Measurements from ENCODE around the gene DCAF15. TPM values are rescaled to one million over a fixed set of nuclear protein-coding genes. Genes with fewer than 3 reads are reported as not detected.

DCAF15 gene
- total and polyA plus RNA-seq, 2 donors (not counting 3 experiments of a cell fraction or from before 2014, with no cell fraction given): 41.9 to 42.4 TPM

- BruUV-seq (replicated peaks): TSS peak; percentile 40
- no peak overlapping the region for H3K4me3 ChIP-seq (replicated peaks in 1 of 3; ENCODE audit: insufficient read depth in 1 of 3, low read depth in 1 of 3, low read length in 3 of 3)
- no peaks in the 10 kb centered on the region for H3K79me2 ChIP-seq (ENCODE audit: control insufficient read depth, insufficient read depth, low read length)
- no peaks in the 10 kb centered on the region for H4K20me1 ChIP-seq (replicated peaks; ENCODE audit: control insufficient read depth, extremely low read depth, insufficient read depth, low read length)
- CTCF ChIA-PET: interaction anchor here (0.8 to 2.4 kb wide), 8 partner anchors 8 to 111 kb away, joined by 3 to 13 read pairs (median 4); partner anchors contain the start of genes DCAF15, IL27RA and MISP3
- no peaks in the 10 kb centered on the region for H3K9me1 ChIP-seq (replicated peaks; ENCODE audit: control insufficient read depth, extremely low read depth, insufficient read depth, low read length)
- H2AFZ ChIP-seq (ENCODE audit: low read depth, low read length): no peak overlapping the region
- H3K4me1 ChIP-seq (ENCODE audit: control insufficient read depth, extremely low read depth, insufficient read depth, low read length): no peaks in the 10 kb centered on the region
- peaks cover 15 to 30% of the 10 kb centered on the region in 2 experiments for H3K36me3 ChIP-seq (ENCODE audit: control insufficient read depth in 2 of 2, extremely low read depth in 1 of 2, insufficient read depth in 2 of 2, low read length in 2 of 2)
- dilution Hi-C loops (cut with MboI; ENCODE audit: extremely low pct_ligation_motif_present, low sequenced_read_pairs): no loop called here
- H3K9me3 ChIP-seq (replicated peaks; ENCODE audit: control insufficient read depth, insufficient read depth, low read length): no peaks in the 10 kb centered on the region
- H3K4me2 ChIP-seq (ENCODE audit: insufficient read depth, low read length): no peak overlapping the region
- no peak for FAIRE-seq
- TF ChIP-seq JUN (IDR thresholded peaks at IDR 0.05; ENCODE audit: borderline replicate concordance, insufficient read depth, insufficient read length, low read depth) (no peak), CTCF (IDR thresholded peaks at IDR 0.05; ENCODE audit: extremely low read depth in 1 of 2, insufficient read depth in 1 of 2, low read depth in 1 of 2, low read length in 2 of 2) (no peak), POLR2A (IDR thresholded peaks at IDR 0.05; ENCODE audit: low read depth, low read length) (no peak), POLR2AphosphoS5 (IDR thresholded peaks at IDR 0.05; ENCODE audit: insufficient read depth, low read depth, low read length) (no peak), GATA2 (IDR thresholded peaks at IDR 0.05; ENCODE audit: insufficient read depth, insufficient read length, low read depth, low read length) (no peak), FOS (IDR thresholded peaks at IDR 0.05; ENCODE audit: borderline replicate concordance, insufficient read depth, low read length) (no peak), MAX (IDR thresholded peaks at IDR 0.05; ENCODE audit: insufficient read depth, insufficient read length) (no peak), EZH2 (IDR thresholded peaks at IDR 0.05; ENCODE audit: borderline replicate concordance, low read depth, low read length, severe bottlenecking) (no peak)
- DNase-seq (ENCODE audit: low read depth, low spot score): no peak
- no peaks in the 10 kb centered on the region for H3K27me3 ChIP-seq (ENCODE audit: control insufficient read depth in 2 of 2, insufficient read depth in 2 of 2, low read length in 2 of 2)
- intact Hi-C loops (cut with micrococcal nuclease): loop anchor here (1.0 kb wide), 1 partner anchor 44 kb away; no protein-coding TSS in a partner anchor
- no peak overlapping the region for H3K9ac ChIP-seq (replicated peaks; ENCODE audit: extremely low read depth, insufficient read depth, low read length)
- no peak overlapping the region for H3K27ac ChIP-seq (ENCODE audit: insufficient read depth, low read depth, low read length)
- POLR2A ChIA-PET: interaction anchor here (0.7 kb wide), 1 partner anchor 45 kb away, joined by 13 read pairs; the partner anchor contains the start of gene RFX1
These were observed 8.8 kb downstream of the DCAF15 start for GRCh38 chr19:13960863-13961784.
